GM21619 (cell line): ENCODE measurements around the gene AACS.
"Not testable (repeated sequence)": the region's sequence is repeated elsewhere in the genome, so short reads cannot be mapped to it uniquely, and the experiment has no call there.

Source experiments
- ATAC-seq: cut with Tn5 transposase; IDR thresholded peaks from one replicate; pipeline ENCODE4 v1.9.1; 2021; ENCODE audit not compliant: unreplicated experiment

Gene AACS

GRCh38 chr12:125121106-125121505, 55.9 kb downstream of the AACS start:
- ATAC-seq, result no peak

DNA sequence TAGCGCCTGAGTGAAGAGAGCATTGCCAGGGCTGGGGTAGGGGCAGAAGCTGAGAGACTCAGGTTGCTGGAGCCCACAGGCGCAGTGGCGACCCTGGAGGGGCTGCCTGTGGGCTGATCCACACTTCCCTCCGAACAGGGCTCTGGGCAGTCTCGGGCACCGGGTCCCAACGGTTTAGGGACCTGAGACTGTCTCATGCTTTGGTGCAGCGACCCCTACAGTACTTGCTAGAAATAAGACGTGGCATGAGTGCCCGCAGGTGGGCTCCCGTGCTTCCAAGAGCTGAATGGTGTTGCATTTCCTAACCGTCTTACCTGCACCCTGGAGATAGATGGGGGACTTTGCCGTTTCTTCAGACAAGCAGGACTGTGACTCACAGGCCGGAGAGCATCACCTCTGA, 57.4 kb downstream of the AACS start:
- no peak for ATAC-seq

- ATAC-seq, result no peak
Measured at GRCh38 chr12:125124320-125124966, 59.2 kb downstream of the AACS start.

DNA sequence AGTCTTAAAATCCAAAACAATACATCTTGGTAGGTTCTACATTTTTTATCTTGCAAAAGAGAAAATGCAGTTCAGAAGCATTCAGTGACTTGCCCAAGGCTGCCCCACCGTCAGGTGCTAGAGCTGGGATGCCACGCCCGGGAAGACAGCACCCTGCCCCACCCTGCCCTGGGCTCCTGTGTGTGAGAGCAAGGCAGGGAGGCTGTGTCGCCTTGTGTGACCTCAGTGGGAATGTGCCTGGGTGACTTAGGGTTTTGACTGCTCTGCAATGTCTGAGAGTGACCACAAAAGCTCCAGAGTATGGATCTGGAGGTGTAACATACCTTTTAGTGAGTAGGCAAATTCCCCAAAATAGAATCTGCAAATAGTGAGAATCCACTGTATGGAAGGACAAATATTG, 60.0 kb downstream of the AACS start:
- no peak for ATAC-seq

GRCh38 chr12:125128439-125129178, 63.4 kb downstream of the AACS start:
- no peak for ATAC-seq

DNA sequence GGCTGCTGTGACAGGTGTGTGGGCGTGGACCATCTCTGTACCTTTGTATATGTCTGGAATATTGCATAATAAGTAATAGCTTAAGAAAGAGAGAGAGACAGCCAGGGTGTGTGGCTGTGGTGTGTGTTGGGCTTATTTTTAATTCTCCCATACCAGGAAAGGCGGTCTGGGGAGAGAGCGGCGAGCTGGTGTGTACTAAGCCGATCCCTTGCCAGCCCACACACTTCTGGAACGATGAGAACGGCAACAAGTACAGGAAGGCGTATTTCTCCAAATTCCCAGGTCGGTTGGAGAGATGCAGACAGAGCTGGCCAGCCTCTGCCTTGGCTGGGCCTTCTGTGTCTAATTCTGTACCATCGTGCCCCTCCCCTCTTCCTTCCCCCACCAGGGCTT, 63.9 kb downstream of the AACS start:
- ATAC-seq, result no peak

GRCh38 chr12:125129591-125130255, 64.5 kb downstream of the AACS start:
- no peak for ATAC-seq

DNA sequence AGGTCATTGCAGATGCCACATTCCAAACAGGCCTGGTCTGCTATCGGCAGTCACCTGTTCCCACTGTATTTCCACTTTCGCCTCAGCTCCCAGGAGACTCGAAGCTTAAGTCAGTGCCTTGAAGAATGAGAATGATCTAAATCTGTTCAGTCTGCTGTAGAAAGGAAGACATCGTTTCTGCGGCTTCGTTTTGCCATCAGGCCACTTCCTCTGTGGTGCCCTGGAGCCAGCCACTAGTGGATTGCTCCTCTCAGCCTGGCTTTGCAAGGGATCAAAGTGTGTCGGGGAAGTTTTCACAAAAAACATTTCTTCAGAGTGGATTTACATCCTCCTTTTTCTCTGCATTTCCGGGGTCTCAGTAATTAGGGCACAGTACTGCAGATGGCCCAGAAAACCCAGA, 66.7 kb downstream of the AACS start:
- ATAC-seq, result no peak

DNA sequence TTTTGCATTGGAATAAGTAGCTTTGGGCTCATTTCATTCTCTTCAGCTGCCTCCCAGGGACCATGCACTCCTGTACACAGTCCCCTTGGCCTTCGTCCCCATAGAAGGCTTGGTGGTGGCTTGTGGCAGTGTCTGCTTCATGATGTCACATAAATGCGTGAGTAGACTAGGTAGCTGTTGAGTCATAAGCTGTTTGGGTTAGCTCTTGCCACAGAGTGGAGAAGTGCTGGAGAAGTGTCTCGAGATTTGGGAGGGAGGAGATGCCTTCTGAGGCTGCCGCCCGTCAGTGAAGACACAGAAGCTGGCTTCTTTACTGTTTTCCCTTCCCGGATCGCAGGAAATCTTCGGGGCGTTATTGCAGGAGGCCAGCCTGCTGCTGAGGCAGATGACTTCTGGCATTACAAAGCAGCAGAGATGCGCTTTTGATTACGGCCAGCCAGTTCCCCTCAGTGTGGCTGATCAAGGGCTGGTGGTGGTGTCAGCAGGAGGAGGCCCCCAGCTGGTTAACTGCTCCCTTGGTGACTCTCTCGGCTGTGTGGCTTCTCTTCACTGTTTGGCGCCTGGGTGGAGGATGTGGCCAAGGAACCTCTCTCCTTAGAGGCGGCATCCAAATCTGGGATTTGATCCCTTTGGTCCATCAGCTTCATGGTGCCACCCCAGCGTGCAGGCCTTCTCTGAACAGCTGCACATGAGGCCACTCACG, 67.6 kb downstream of the AACS start:
- no peak for ATAC-seq

- no peak for ATAC-seq
Measured at GRCh38 chr12:125133616-125134015, 68.4 kb downstream of the AACS start.

- no peak for ATAC-seq
Measured at GRCh38 chr12:125134576-125134975, 69.3 kb downstream of the AACS start.

- ATAC-seq, result no peak
Measured at GRCh38 chr12:125135906-125136305, 70.7 kb downstream of the AACS start.

GRCh38 chr12:125136702-125137101, 71.5 kb downstream of the AACS start:
- ATAC-seq, result no peak

GRCh38 chr12:125137766-125138344, 72.6 kb downstream of the AACS start:
- no peak for ATAC-seq

GRCh38 chr12:125140279-125141209, 75.3 kb downstream of the AACS start:
- ATAC-seq, result no peak

GRCh38 chr12:125141210-125141573, 76.0 kb downstream of the AACS start:
- not testable (repeated sequence) for ATAC-seq

DNA sequence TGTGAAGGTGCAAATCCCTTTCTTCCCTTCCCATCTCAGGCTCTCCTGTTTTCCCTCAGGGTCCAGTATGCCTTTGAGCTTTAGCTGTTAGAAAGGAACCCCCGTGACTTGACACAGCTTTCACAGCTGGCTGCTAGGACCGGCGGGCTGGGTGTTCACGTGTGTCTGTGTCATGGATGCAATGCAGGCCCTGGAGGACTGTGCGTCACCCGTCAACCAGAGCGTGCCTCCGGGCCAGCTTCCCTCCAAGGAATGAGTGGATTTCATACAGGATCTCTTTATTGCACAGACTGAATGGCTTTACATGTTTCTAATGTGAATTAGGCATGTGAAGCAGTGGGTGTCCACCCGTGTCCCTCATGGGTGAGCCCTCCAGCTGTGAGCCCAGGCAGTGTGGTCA, 77.4 kb downstream of the AACS start:
- ATAC-seq, result no peak

DNA sequence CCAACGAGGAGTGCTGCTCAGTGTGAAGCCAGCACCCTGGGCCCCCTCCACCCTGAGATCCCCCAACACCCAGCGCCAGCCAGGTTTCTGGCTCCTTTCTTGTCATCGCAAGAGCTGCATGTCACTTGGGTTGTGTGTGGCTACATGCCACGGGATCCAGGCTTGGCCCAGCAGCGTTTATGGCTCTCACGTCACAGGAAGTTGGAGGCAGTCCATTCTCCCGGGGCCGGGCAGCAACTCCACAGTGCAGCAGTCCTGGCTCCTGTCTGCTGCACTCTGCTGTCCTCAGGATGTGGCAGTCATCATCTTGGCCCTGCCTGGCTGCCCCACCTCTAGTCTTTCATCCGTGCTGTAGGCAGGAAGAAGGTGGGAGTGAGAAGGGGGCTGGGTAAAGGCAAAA, 78.3 kb downstream of the AACS start:
- ATAC-seq, result no peak

DNA sequence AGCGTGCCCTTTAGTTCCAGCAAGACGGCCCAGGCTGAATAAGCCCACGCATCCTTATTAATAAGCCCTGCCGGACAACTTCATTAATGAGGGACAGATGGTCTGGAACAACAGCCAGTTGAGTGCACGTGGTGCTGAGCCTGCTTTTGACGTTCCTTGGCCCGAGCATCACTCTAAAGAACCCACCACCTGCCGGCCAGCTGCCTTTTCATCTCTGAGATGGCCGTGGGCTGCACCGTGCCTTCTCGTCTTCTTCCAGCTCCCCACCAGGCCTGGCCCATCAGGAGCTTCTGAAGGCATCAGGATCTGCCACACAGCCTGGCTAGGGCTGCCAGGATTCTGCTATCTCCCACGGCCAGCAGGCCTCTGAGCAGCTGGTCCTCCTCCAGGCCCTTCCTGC, 80.0 kb downstream of the AACS start:
- ATAC-seq, result no peak

GRCh38 chr12:125148316-125148715, 83.1 kb downstream of the AACS start:
- ATAC-seq, result no peak
